ENCODE measurements around the gene C3orf85.

C3orf85 gene

GRCh38 chr3:109171479-109171878, 35.0 kb downstream of the C3orf85 start:
- TF ChIP-seq CTCF (IDR thresholded peaks at IDR 0.05; ENCODE audit: insufficient read depth, low read depth, low read length, missing control alignments), result no peak
- H3K4me3 ChIP-seq (ENCODE audit: low read depth, low read length), result no peak overlapping the region
- DNase-seq (ENCODE audit: low read depth), result no peak

- no peak for TF ChIP-seq CTCF (IDR thresholded peaks at IDR 0.05; ENCODE audit: insufficient read depth, low read depth, low read length, missing control alignments)
- DNase-seq (ENCODE audit: low read depth), result no peak
- H3K4me3 ChIP-seq (ENCODE audit: low read depth, low read length), result no peak overlapping the region
Observed at GRCh38 chr3:109175411-109175810, 38.9 kb downstream of the C3orf85 start.

- no peak overlapping the region for H3K4me3 ChIP-seq (ENCODE audit: low read depth, low read length)
- no peak for TF ChIP-seq CTCF (IDR thresholded peaks at IDR 0.05; ENCODE audit: insufficient read depth, low read depth, low read length, missing control alignments)
- no peak for DNase-seq (ENCODE audit: low read depth)
Observed at GRCh38 chr3:109176726-109177125, 40.2 kb downstream of the C3orf85 start.

- no peak overlapping the region for H3K4me3 ChIP-seq (ENCODE audit: low read depth, low read length)
- TF ChIP-seq CTCF (IDR thresholded peaks at IDR 0.05; ENCODE audit: insufficient read depth, low read depth, low read length, missing control alignments), result no peak
- no peak for DNase-seq (ENCODE audit: low read depth)
Observed at GRCh38 chr3:109177908-109178307, 41.4 kb downstream of the C3orf85 start.

GRCh38 chr3:109178708-109179107, 42.2 kb downstream of the C3orf85 start:
- DNase-seq (ENCODE audit: low read depth), result no peak
- no peak for TF ChIP-seq CTCF (IDR thresholded peaks at IDR 0.05; ENCODE audit: insufficient read depth, low read depth, low read length, missing control alignments)
- H3K4me3 ChIP-seq (ENCODE audit: low read depth, low read length), result no peak overlapping the region

- H3K4me3 ChIP-seq (ENCODE audit: low read depth, low read length), result no peak overlapping the region
- TF ChIP-seq CTCF (IDR thresholded peaks at IDR 0.05; ENCODE audit: insufficient read depth, low read depth, low read length, missing control alignments), result no peak
Observed at GRCh38 chr3:109184726-109185125, 48.2 kb downstream of the C3orf85 start.

GRCh38 chr3:109187390-109187789, 50.9 kb downstream of the C3orf85 start:
- H3K4me3 ChIP-seq (ENCODE audit: low read depth, low read length), result no peak overlapping the region
- TF ChIP-seq CTCF (IDR thresholded peaks at IDR 0.05; ENCODE audit: insufficient read depth, low read depth, low read length, missing control alignments), result no peak
- DNase-seq (ENCODE audit: low read depth), result no peak

More at GRCh38 chr3:109184726-109185125, 48.2 kb downstream of the C3orf85 start:
- no peak for DNase-seq (ENCODE audit: low read depth)

Measured in GM12865 (cell line).